Mesodermal cell (in vitro differentiated cells): Measurements from ENCODE around the gene CIB1. TPM values are rescaled to one million over a fixed set of nuclear protein-coding genes. Genes with fewer than 3 reads are reported as not detected.
A peak's percentile ranks its signal among the peaks of the same experiment; 100 is the strongest.
"Not testable (repeated sequence)": the region's sequence is repeated elsewhere in the genome, so short reads cannot be mapped to it uniquely, and the experiment has no call there.

Experiments
- H3K27ac ChIP-seq: 2 replicates; pipeline ENCODE4 v1.7.0; 2013; ENCODE audit warnings: mild to moderate bottlenecking, low read depth, low read length, moderate library complexity; ENCODE audit not compliant: severe bottlenecking
- H3K36me3 ChIP-seq: 2 replicates; pipeline ENCODE4 v1.7.1; 2013; ENCODE audit warnings: mild to moderate bottlenecking, low read length, moderate library complexity; ENCODE audit not compliant: control insufficient read depth, insufficient read depth
- H3K4me1 ChIP-seq: one replicate; pipeline ENCODE4 v1.7.1; 2013; ENCODE audit warnings: mild to moderate bottlenecking, low read length; ENCODE audit not compliant: insufficient read depth, control insufficient read depth, poor library complexity, severe bottlenecking
- H3K4me3 ChIP-seq: 2 replicates; pipeline ENCODE4 v1.7.0; 2013; ENCODE audit warnings: low read length, control low read depth, mild to moderate bottlenecking; ENCODE audit not compliant: insufficient read depth, poor library complexity, severe bottlenecking; ENCODE audit errors: extremely low read depth
- H3K9me3 ChIP-seq: 2 replicates; pipeline ENCODE4 v1.7.1; 2013; ENCODE audit warnings: mild to moderate bottlenecking, low read length, moderate library complexity; ENCODE audit not compliant: control insufficient read depth
- WGBS, 2 experiments: methylation state at CpG; one replicate each; pipeline ENCODE4 v1.1.5; 2013; ENCODE audit warnings: missing lambda C conversion rate in 2 of 2; ENCODE audit not compliant: insufficient coverage in 2 of 2; 5-methylcytosine and 5-hydroxymethylcytosine counted together
- polyA plus RNA-seq, 2 experiments: library from polyadenylated mRNA; stranded (reverse); fragments of 50-300 nt; gene quantifications; one replicate each; pipeline ENCODE4 v1.2.3, GENCODE V29; 2013

CIB1 gene
- polyA plus RNA-seq (2013, experiment 1 of 2), result 49.5 TPM
- polyA plus RNA-seq (2013, experiment 2 of 2), result 44.5 TPM

- H3K4me3 ChIP-seq, result peak within 1 kb of the TSS; percentile 77
- WGBS, 2 experiments, result 0 to 1% methylated on average over 57 to 62 of the region's 63 CpGs
- H3K27ac ChIP-seq, result peak within 1 kb of the TSS; percentile 85
- no peaks in the 10 kb centered on the region for H3K9me3 ChIP-seq
- peaks cover 4% of the 10 kb centered on the region for H3K4me1 ChIP-seq
- H3K36me3 ChIP-seq, result peaks cover 35% of the 10 kb centered on the region
Observed at GRCh38 chr15:90233387-90234095, at the start of gene CIB1. TSS of gene CIB1 (minus strand) at chr15:90233941. CDS start at chr15:90233885, 56 bp downstream.

- H3K27ac ChIP-seq, H3K9me3 ChIP-seq, H3K36me3 ChIP-seq, H3K4me3 ChIP-seq, H3K4me1 ChIP-seq: not testable (repeated sequence)
- WGBS, 2 experiments, result 92 to 93% methylated on average over 5 of the region's 6 CpGs
Observed at GRCh38 chr15:90281637-90282036, 47.9 kb upstream of the CIB1 start.

DNA sequence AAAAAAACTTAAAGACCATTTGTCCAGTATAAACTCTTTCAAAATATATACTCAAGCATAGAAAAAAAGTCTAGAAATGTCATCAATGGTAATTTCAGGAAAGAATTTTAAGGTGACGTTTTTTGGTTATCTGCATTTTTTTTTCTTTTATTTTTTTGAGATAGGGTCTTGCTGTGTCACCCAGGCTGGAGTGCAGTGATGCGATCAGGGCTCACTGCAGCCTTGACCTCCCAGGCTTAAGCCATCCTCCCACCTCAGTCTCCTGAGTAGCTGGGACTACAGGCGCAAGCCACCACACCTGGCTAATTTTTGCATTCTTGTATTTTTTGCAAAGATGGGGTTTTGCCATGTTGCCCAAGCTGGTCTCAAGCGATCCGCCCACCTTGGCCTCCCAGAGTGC is 47.0 kb upstream of the CIB1 start:
- H3K9me3 ChIP-seq, H3K4me1 ChIP-seq, H3K4me3 ChIP-seq, H3K36me3 ChIP-seq, H3K27ac ChIP-seq: not testable (repeated sequence)
- 93 to 100% methylated on average over 3 of the region's 5 CpGs for WGBS, 2 experiments

DNA sequence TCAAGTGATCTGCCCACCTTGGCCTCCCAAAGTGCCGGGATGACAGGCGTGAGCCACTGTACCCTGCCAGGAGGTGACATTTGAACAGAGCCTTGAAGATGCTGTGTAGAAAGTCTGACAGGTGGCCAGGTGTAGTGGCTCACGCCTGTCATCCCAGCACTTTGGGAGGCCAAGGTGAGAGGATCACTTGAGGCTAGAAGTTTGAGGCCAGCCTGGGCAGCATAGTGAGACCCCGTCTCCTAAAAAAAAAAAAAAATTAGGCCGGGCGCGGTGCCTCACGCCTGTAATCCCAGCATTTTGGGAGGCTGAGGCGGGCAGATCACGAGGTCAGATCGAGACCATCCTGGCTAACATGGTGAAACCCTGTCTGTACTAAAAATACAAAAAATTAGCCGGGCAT is 44.7 kb upstream of the CIB1 start:
- H3K36me3 ChIP-seq, result peaks cover 17% of the 10 kb centered on the region
- H3K4me1 ChIP-seq, H3K27ac ChIP-seq, H3K4me3 ChIP-seq, H3K9me3 ChIP-seq: not testable (repeated sequence)
- 86 to 96% methylated on average over 9 to 11 of the region's 12 CpGs for WGBS, 2 experiments

GRCh38 chr15:90271459-90272166 is 37.9 kb upstream of the CIB1 start:
- peaks cover 11% of the 10 kb centered on the region for H3K4me1 ChIP-seq
- H3K4me3 ChIP-seq, result no peak overlapping the region
- peak overlapping the region; percentile 16 for H3K27ac ChIP-seq
- H3K36me3 ChIP-seq, result peaks cover 80% of the 10 kb centered on the region
- WGBS, 2 experiments, result 94 to 97% methylated on average over 5 to 6 of the region's 7 CpGs
- no peaks in the 10 kb centered on the region for H3K9me3 ChIP-seq

- Histone ChIP-seq H3K4me1 (peaks cover 11% of the 10 kb centered on the region), H3K4me3 (no peak overlapping the region), H3K36me3 (peaks cover 75% of the 10 kb centered on the region), H3K9me3 (no peaks in the 10 kb centered on the region), H3K27ac (no peak overlapping the region)
- WGBS, 2 experiments, result 90 to 97% methylated on average over 8 to 10 of the region's 10 CpGs
Observed at GRCh38 chr15:90270502-90271150, 36.9 kb upstream of the CIB1 start.

GRCh38 chr15:90268415-90268814 is 34.7 kb upstream of the CIB1 start:
- Histone ChIP-seq H3K36me3 (peaks cover 62% of the 10 kb centered on the region), H3K4me3 (no peak overlapping the region), H3K9me3 (no peaks in the 10 kb centered on the region), H3K27ac (no peak overlapping the region), H3K4me1 (peaks cover 11% of the 10 kb centered on the region)
- WGBS, 2 experiments, result no CpG with 5 or more reads among the region's 1 CpG

DNA sequence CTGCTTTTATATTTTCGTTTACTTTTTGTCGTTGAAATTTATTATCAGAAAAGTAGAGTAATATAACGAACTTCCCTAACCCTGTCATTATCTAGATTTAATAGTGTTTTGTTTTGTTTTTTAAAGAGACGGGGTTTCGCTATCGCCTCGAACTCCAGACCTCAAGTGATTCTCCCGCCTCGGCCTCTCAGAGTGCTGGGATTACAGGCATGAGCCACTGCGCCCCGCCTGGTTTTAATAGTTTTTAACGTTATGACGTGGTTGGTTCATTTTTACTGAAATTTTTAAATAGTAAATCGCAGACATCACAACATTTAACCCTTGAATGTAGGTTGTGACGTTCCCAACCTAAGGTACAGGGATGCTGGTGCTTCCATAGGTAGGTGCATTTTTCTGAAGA is 32.7 kb upstream of the CIB1 start:
- peak overlapping the region; percentile 93 for H3K27ac ChIP-seq

GRCh38 chr15:90266061-90266431 is 32.3 kb upstream of the CIB1 start:
- 0 to 1% methylated on average over 12 to 15 of the region's 16 CpGs for WGBS, 2 experiments
- Histone ChIP-seq H3K36me3 (peaks cover 39% of the 10 kb centered on the region), H3K27ac (peak overlapping the region; percentile 93), H3K4me3 (peak overlapping the region; percentile 68), H3K4me1 (peaks cover 11% of the 10 kb centered on the region), H3K9me3 (no peaks in the 10 kb centered on the region)

More for the DNA sequence above, 32.7 kb upstream of the CIB1 start:
- no peaks in the 10 kb centered on the region for H3K9me3 ChIP-seq
- peaks cover 11% of the 10 kb centered on the region for H3K4me1 ChIP-seq
- H3K4me3 ChIP-seq, result peak overlapping the region; percentile 68
- WGBS, 2 experiments, result 36% methylated on average over 6 of the region's 15 CpGs; no CpG with 5 or more reads in 1 of the 2 experiments
- H3K36me3 ChIP-seq, result peaks cover 43% of the 10 kb centered on the region

GRCh38 chr15:90265271-90266060 is 31.7 kb upstream of the CIB1 start, which contains the start of gene NGRN:
TSS of gene NGRN (plus strand) at chr15:90265672. CDS start at chr15:90265713, 41 bp downstream.
- Histone ChIP-seq H3K4me1 (peaks cover 11% of the 10 kb centered on the region), H3K27ac (peak within 1 kb of the TSS; percentile 93), H3K4me3 (peak within 1 kb of the TSS; percentile 68), H3K9me3 (no peaks in the 10 kb centered on the region), H3K36me3 (peaks cover 33% of the 10 kb centered on the region)
- WGBS, 2 experiments, result 1% methylated on average over 49 to 50 of the region's 59 CpGs
